Astrocyte (in vitro differentiated cells and primary cell): ENCODE measurements around the gene MED27. TPM values are rescaled to one million over a fixed set of nuclear protein-coding genes. Genes with fewer than 3 reads are reported as not detected.

ENCODE experiments used
- DNase-seq: peaks from one replicate; pipeline ENCODE4 v3.0.0-alpha.2; 2010; ENCODE audit warnings: low read depth
- FAIRE-seq: peaks from 2 replicates; lab custom pipeline; 2011; peaks lifted over from hg19 to GRCh38; lab: Jason Lieb, UNC
- H2AFZ ChIP-seq: 2 replicates; pipeline ENCODE4 v1.6.0; 2012; ENCODE audit warnings: low read depth, low read length, inconsistent platforms
- H3K27ac ChIP-seq: 2 replicates; pipeline ENCODE4 v1.5.1; 2011; ENCODE audit warnings: low read depth, low read length, inconsistent platforms
- H3K27me3 ChIP-seq: 2 replicates; pipeline ENCODE4 v1.6.0; 2011; ENCODE audit warnings: low read length, inconsistent platforms; ENCODE audit not compliant: insufficient read depth
- H3K36me3 ChIP-seq: 2 replicates; pipeline ENCODE4 v1.5.1; 2011; ENCODE audit warnings: low read length, inconsistent platforms; ENCODE audit not compliant: insufficient read depth
- H3K4me1 ChIP-seq: 2 replicates; pipeline ENCODE4 v1.5.1; 2011; ENCODE audit warnings: low read length, inconsistent platforms; ENCODE audit not compliant: insufficient read depth
- H3K4me2 ChIP-seq: 2 replicates; pipeline ENCODE4 v1.6.0; 2012; ENCODE audit warnings: low read length, inconsistent platforms
- H3K4me3 ChIP-seq: 2 replicates; pipeline ENCODE4 v1.5.1; 2011; ENCODE audit warnings: low read depth, mild to moderate bottlenecking, low read length, inconsistent platforms; ENCODE audit not compliant: insufficient read depth
- H3K79me2 ChIP-seq: 2 replicates; pipeline ENCODE4 v1.6.0; 2012; ENCODE audit warnings: mild to moderate bottlenecking, low read length, inconsistent platforms; ENCODE audit not compliant: insufficient read depth
- H3K9ac ChIP-seq: 2 replicates; pipeline ENCODE4 v1.6.0; 2012; ENCODE audit warnings: mild to moderate bottlenecking, low read length, inconsistent platforms
- H3K9me3 ChIP-seq: 2 replicates; pipeline ENCODE4 v1.5.1; 2012; ENCODE audit warnings: low read depth, mild to moderate bottlenecking, low read length, inconsistent platforms; ENCODE audit not compliant: insufficient read depth
- H4K20me1 ChIP-seq: 2 replicates; pipeline ENCODE4 v1.6.0; 2012; ENCODE audit warnings: low read length, inconsistent platforms; ENCODE audit not compliant: insufficient read depth
- H3K27ac Mint-ChIP-seq: one replicate; pipeline ENCODE4 v1.8.0; 2021; ENCODE audit warnings: mild to moderate bottlenecking, mixed read lengths; ENCODE audit not compliant: unreplicated experiment
- H3K27me3 Mint-ChIP-seq: one replicate; pipeline ENCODE4 v1.8.0; 2021; ENCODE audit warnings: low read depth, mixed read lengths; ENCODE audit not compliant: unreplicated experiment
- H3K36me3 Mint-ChIP-seq: one replicate; pipeline ENCODE4 v1.8.0; 2021; ENCODE audit warnings: low read depth, mixed read lengths; ENCODE audit not compliant: unreplicated experiment
- H3K4me1 Mint-ChIP-seq: one replicate; pipeline ENCODE4 v1.8.0; 2021; ENCODE audit warnings: low read depth, mixed read lengths; ENCODE audit not compliant: unreplicated experiment
- H3K4me3 Mint-ChIP-seq: one replicate; pipeline ENCODE4 v1.8.0; 2021; ENCODE audit warnings: mild to moderate bottlenecking, moderate library complexity, mixed read lengths; ENCODE audit not compliant: unreplicated experiment
- H3K9me3 Mint-ChIP-seq: one replicate; pipeline ENCODE4 v1.8.0; 2021; ENCODE audit warnings: mild to moderate bottlenecking, mixed read lengths; ENCODE audit not compliant: unreplicated experiment
- CTCF ChIP-seq: IDR thresholded peaks from 2 replicates; pipeline ENCODE4 v1.5.1; 2011; ENCODE audit warnings: low read depth, mild to moderate bottlenecking, inconsistent platforms, low read length, moderate library complexity; ENCODE audit not compliant: insufficient read depth
- EZH2 ChIP-seq: IDR thresholded peaks from 2 replicates; pipeline ENCODE4 v1.6.1; 2012; ENCODE audit warnings: mild to moderate bottlenecking, low read length, inconsistent platforms; ENCODE audit not compliant: insufficient read depth
- total RNA-seq: library from RNA; stranded (reverse); gene quantifications from 2 replicates; pipeline ENCODE4 v1.2.1, GENCODE V29; 2021

The MED27 gene
- total RNA-seq, 1 donor from 2014 or later = 26.9 TPM

GRCh38 chr9:132063281-132063680 lies 16.4 kb downstream of the MED27 start:
- peaks cover 96% of the 10 kb centered on the region for H4K20me1 ChIP-seq
- peaks cover 94% of the 10 kb centered on the region for H3K79me2 ChIP-seq
- H3K9me3 Mint-ChIP-seq = peaks cover 2% of the 10 kb centered on the region

GRCh38 chr9:132062806-132063205 lies 16.9 kb downstream of the MED27 start:
- FAIRE-seq (no peak), DNase-seq (no peak)
- Mint-ChIP-seq H3K36me3 (peaks cover 25% of the 10 kb centered on the region), H3K27ac (no peak overlapping the region), H3K9me3 (peaks cover 2% of the 10 kb centered on the region), H3K27me3 (no peaks in the 10 kb centered on the region), H3K4me1 (peaks cover 3% of the 10 kb centered on the region), H3K4me3 (no peak overlapping the region)
- Histone ChIP-seq H2AFZ (no peak overlapping the region), H3K27me3 (no peaks in the 10 kb centered on the region), H3K4me2 (no peak overlapping the region), H3K27ac (no peak overlapping the region), H3K79me2 (peaks cover 94% of the 10 kb centered on the region), H3K9ac (no peak overlapping the region), H3K4me3 (no peak overlapping the region), H3K9me3 (peaks cover 4% of the 10 kb centered on the region), H3K36me3 (no peaks in the 10 kb centered on the region), H4K20me1 (peaks cover 94% of the 10 kb centered on the region), H3K4me1 (no peaks in the 10 kb centered on the region)
- TF ChIP-seq CTCF = no peak
- no peak for TF ChIP-seq EZH2

More at GRCh38 chr9:132063281-132063680, 16.4 kb downstream of the MED27 start:
- Histone ChIP-seq H3K36me3 (no peaks in the 10 kb centered on the region), H3K9ac (no peak overlapping the region), H3K4me2 (no peak overlapping the region), H3K4me3 (no peak overlapping the region), H3K27ac (no peak overlapping the region), H3K27me3 (no peaks in the 10 kb centered on the region), H3K9me3 (peaks cover 1% of the 10 kb centered on the region), H3K4me1 (no peaks in the 10 kb centered on the region), H2AFZ (no peak overlapping the region)
- H3K27ac Mint-ChIP-seq = no peak overlapping the region
- H3K27me3 Mint-ChIP-seq = no peaks in the 10 kb centered on the region
- H3K4me3 Mint-ChIP-seq = no peak overlapping the region
- H3K36me3 Mint-ChIP-seq = peaks cover 23% of the 10 kb centered on the region
- FAIRE-seq = no peak
- no peak for DNase-seq
- H3K4me1 Mint-ChIP-seq = peaks cover 6% of the 10 kb centered on the region
- TF ChIP-seq CTCF (no peak), EZH2 (no peak)

GRCh38 chr9:132061526-132061925 lies 18.1 kb downstream of the MED27 start:
- no peak overlapping the region for H3K4me3 ChIP-seq
- Mint-ChIP-seq H3K4me1 (peaks cover 3% of the 10 kb centered on the region), H3K27ac (no peak overlapping the region), H3K9me3 (peaks cover 2% of the 10 kb centered on the region), H3K36me3 (peaks cover 24% of the 10 kb centered on the region), H3K4me3 (no peak overlapping the region), H3K27me3 (no peaks in the 10 kb centered on the region)
- no peak overlapping the region for H3K27ac ChIP-seq
- DNase-seq (no peak), FAIRE-seq (no peak)
- no peaks in the 10 kb centered on the region for H3K36me3 ChIP-seq
- peaks cover 94% of the 10 kb centered on the region for H4K20me1 ChIP-seq
- H2AFZ ChIP-seq = no peak overlapping the region
- peaks cover 4% of the 10 kb centered on the region for H3K9me3 ChIP-seq
- H3K79me2 ChIP-seq = peaks cover 97% of the 10 kb centered on the region
- TF ChIP-seq CTCF (no peak), EZH2 (no peak)
- no peaks in the 10 kb centered on the region for H3K27me3 ChIP-seq
- H3K4me2 ChIP-seq = no peak overlapping the region
- no peak overlapping the region for H3K9ac ChIP-seq
- H3K4me1 ChIP-seq = no peaks in the 10 kb centered on the region
